Smooth muscle cell (in vitro differentiated cells): ENCODE data around the gene TRAPPC2L. TPM values are rescaled to one million over a fixed set of nuclear protein-coding genes. Genes with fewer than 3 reads are reported as not detected.
"Not testable (repeated sequence)": the region's sequence is repeated elsewhere in the genome, so short reads cannot be mapped to it uniquely, and the experiment has no call there.

Experiments used
- DNase-seq: peaks from one replicate; lab custom pipeline; 2025; ENCODE audit not compliant: unreplicated experiment; lab: John Stamatoyannopoulos, UW
- H2AFZ ChIP-seq: fragments of 200-600 bp; sonication (generic); 2 replicates; pipeline ENCODE4 v1.6.0; 2016; ENCODE audit warnings: antibody characterized with exemption, low read depth, mild to moderate bottlenecking
- H3F3A ChIP-seq: fragments of 200-600 bp; sonication (generic); 2 replicates; pipeline ENCODE4 v1.6.0; 2017; ENCODE audit warnings: antibody characterized with exemption, low read depth
- H3K27ac ChIP-seq: fragments of 200-600 bp; sonication (generic); 2 replicates; pipeline ENCODE4 v1.5.1; 2016; ENCODE audit warnings: low read depth, mild to moderate bottlenecking
- H3K27me3 ChIP-seq: fragments of 200-600 bp; sonication (generic); 2 replicates; pipeline ENCODE4 v1.6.1; 2016; ENCODE audit warnings: low read depth, mild to moderate bottlenecking
- H3K36me3 ChIP-seq: fragments of 200-600 bp; sonication (generic); 2 replicates; pipeline ENCODE4 v1.5.1; 2016; ENCODE audit warnings: low read depth
- H3K4me1 ChIP-seq: fragments of 200-600 bp; sonication (generic); 2 replicates; pipeline ENCODE4 v1.5.1; 2016; ENCODE audit warnings: low read depth
- H3K4me2 ChIP-seq: fragments of 200-600 bp; sonication (generic); 2 replicates; pipeline ENCODE4 v1.6.0; 2016; ENCODE audit warnings: mild to moderate bottlenecking
- H3K4me3 ChIP-seq: fragments of 200-600 bp; sonication (generic); 2 replicates; pipeline ENCODE4 v1.5.1; 2016; ENCODE audit warnings: mild to moderate bottlenecking
- H3K79me2 ChIP-seq: fragments of 200-600 bp; sonication (generic); 2 replicates; pipeline ENCODE4 v1.6.0; 2016; ENCODE audit warnings: low read depth, mild to moderate bottlenecking
- H3K9ac ChIP-seq: fragments of 200-600 bp; sonication (generic); 2 replicates; pipeline ENCODE4 v1.6.0; 2016; ENCODE audit warnings: low read depth
- H3K9me3 ChIP-seq: fragments of 200-600 bp; sonication (generic); replicated peaks from 2 replicates; pipeline ENCODE4 v1.5.1; 2016; ENCODE audit warnings: low read depth
- H4K20me1 ChIP-seq: fragments of 200-600 bp; sonication (generic); 2 replicates; pipeline ENCODE4 v1.6.0; 2016; ENCODE audit warnings: low read depth
- WGBS: methylation state at CpG from one replicate; pipeline ENCODE4 v1.1.7; 2016; ENCODE audit warnings: low lambda C conversion rate; 5-methylcytosine and 5-hydroxymethylcytosine counted together
- polyA plus RNA-seq: library from polyadenylated mRNA; unstranded; fragments of >200 nt; fragmentation: Nextera tagmentation; extraction: Ambion mirVana; gene quantifications from 2 replicates; pipeline ENCODE4 v1.2.1, GENCODE V29; 2016
- total RNA-seq: library from RNA; depleted of rRNA; stranded (reverse); fragments of >200 nt; gene quantifications from 2 replicates; pipeline ENCODE4 v1.2.3, GENCODE V29; 2014
- TF ChIP-seq, protein P1 (sequence below): fragments of 200-600 bp; sonication (generic); IDR thresholded peaks from 2 replicates; pipeline ENCODE4 v1.5.1; 2017; ENCODE audit warnings: borderline replicate concordance, mild to moderate bottlenecking, antibody characterized with exemption; ENCODE audit not compliant: insufficient read depth, poor library complexity, severe bottlenecking

The TRAPPC2L gene
- total and polyA plus RNA-seq, 2 experiments from 2014 or later, result 17.9 to 125 TPM

DNA sequence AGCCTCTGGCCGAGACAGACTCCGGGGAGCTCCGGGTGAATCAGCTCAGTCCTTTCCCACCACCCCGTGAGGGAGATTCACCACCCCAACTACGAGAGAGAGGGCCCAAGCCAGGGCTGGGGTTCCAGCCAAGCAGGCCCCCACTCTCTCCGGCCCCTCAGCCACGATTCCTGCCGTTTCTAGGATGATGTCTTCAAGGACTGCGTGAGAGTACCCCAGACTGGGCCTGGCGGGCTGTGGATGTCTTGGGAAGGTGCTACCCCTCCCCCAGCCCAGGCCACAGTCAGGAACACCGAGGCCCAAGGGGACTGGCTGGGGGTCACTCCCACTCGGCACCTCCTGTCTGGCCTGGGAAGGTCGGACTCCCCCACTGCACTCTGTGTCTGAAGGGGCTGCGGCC is 31.1 kb downstream of the TRAPPC2L start:
- no peak overlapping the region for H3K4me2 ChIP-seq
- H3K36me3 ChIP-seq, result no peaks in the 10 kb centered on the region
- no peaks in the 10 kb centered on the region for H3K27me3 ChIP-seq
- H3K27ac ChIP-seq, result no peak overlapping the region
- H3K9me3 ChIP-seq, result no peaks in the 10 kb centered on the region
- TF ChIP-seq, protein P1, sequence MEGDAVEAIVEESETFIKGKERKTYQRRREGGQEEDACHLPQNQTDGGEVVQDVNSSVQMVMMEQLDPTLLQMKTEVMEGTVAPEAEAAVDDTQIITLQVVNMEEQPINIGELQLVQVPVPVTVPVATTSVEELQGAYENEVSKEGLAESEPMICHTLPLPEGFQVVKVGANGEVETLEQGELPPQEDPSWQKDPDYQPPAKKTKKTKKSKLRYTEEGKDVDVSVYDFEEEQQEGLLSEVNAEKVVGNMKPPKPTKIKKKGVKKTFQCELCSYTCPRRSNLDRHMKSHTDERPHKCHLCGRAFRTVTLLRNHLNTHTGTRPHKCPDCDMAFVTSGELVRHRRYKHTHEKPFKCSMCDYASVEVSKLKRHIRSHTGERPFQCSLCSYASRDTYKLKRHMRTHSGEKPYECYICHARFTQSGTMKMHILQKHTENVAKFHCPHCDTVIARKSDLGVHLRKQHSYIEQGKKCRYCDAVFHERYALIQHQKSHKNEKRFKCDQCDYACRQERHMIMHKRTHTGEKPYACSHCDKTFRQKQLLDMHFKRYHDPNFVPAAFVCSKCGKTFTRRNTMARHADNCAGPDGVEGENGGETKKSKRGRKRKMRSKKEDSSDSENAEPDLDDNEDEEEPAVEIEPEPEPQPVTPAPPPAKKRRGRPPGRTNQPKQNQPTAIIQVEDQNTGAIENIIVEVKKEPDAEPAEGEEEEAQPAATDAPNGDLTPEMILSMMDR, result no peak
- no peak overlapping the region for H3K4me3 ChIP-seq
- H3K4me1 ChIP-seq, result no peaks in the 10 kb centered on the region
- H3K79me2 ChIP-seq, result no peaks in the 10 kb centered on the region
- no peak overlapping the region for H3K9ac ChIP-seq
- no peak overlapping the region for H2AFZ ChIP-seq
- H4K20me1 ChIP-seq, result no peaks in the 10 kb centered on the region
- 92% methylated on average over 14 of the region's 14 CpGs for WGBS
- no peaks in the 10 kb centered on the region for H3F3A ChIP-seq
- no peak for DNase-seq

DNA sequence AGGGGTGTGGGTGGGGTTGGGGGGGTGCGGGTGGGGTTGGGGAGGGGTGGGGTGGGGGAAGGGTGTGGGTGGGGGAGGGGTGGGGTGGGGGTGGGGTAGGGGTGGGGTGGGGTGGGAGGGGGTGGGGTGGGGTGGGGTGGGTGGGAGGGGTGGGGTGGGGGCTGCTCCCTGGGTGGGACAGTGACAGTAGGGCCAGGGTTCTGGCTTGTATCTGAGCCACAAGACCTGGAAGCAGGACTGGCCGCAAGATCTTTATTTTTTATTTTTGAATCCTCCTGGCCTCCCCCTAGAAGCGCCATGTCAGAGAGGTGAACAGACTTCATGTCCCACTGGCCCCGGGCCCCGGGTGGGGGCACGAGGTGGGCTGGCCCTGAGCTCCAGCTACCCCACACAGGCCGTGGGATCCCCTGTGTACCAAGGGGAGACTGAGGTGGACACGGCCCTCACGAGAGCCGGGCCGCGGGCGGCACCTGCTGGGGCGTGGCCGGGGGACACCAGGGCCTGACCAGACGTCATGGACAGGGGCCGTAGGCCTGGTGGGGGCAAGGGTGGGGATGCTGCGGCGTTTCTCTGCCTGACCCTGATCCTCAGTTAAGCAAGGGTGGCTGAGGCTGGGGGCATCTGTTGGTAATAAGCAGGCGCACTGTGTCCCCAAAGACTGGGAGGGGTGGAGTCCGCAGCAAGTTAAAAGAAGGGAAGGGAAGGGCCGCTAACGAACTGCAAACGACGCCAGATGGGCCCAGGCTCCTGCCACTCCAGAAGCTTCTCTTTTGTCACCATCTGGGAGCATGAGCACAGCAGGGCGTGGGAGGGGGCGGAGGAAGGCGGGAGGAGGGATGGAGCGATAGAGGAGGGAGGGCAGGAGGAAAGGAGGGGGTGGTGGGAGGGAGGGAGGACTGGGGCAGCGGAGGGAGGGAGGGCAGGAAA is 31.8 kb downstream of the TRAPPC2L start:
- Histone ChIP-seq H3K27ac (no peak overlapping the region), H4K20me1 (no peaks in the 10 kb centered on the region), H3K27me3 (no peaks in the 10 kb centered on the region), H3K79me2 (no peaks in the 10 kb centered on the region), H3K4me3 (no peak overlapping the region), H3K4me1 (no peaks in the 10 kb centered on the region), H2AFZ (no peak overlapping the region), H3K9me3 (no peaks in the 10 kb centered on the region), H3K36me3 (no peaks in the 10 kb centered on the region), H3K9ac (no peak overlapping the region), H3K4me2 (no peak overlapping the region), H3F3A (no peaks in the 10 kb centered on the region)
- DNase-seq, result no peak
- WGBS, result 93% methylated on average over 25 of the region's 30 CpGs
- TF ChIP-seq, protein P1, result no peak

- H3K27me3 ChIP-seq, H3K4me2 ChIP-seq, DNase-seq, H3K9ac ChIP-seq, H3K36me3 ChIP-seq, H3F3A ChIP-seq, H3K4me1 ChIP-seq, H3K4me3 ChIP-seq, H3K79me2 ChIP-seq, H3K9me3 ChIP-seq, H3K27ac ChIP-seq, H4K20me1 ChIP-seq, H2AFZ ChIP-seq: not testable (repeated sequence)
- WGBS, result 95% methylated on average over 48 of the region's 48 CpGs
Observed at GRCh38 chr16:88889702-88890352, 32.9 kb downstream of the TRAPPC2L start.

DNA sequence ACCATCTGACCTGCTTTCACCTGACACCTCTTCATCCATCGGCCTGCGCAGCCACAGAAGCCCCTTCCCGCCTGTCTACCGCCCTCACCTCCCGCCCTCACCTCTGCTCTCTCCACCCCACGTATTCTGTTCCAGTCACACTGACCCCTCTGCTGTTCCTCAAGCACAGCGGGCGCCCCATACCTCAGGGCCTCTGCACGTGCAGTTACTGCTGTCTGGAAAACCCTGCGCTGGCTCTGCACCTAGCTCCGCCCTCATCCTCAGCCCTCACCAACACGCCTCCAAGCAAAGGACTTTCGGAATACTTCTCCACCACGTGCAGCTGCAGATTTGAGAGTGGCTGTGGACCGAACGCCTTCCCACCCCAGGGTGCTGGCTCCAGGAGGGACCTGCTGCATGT is 34.2 kb downstream of the TRAPPC2L start:
- TF ChIP-seq, protein P1, result no peak
- Histone ChIP-seq H3K9me3 (no peaks in the 10 kb centered on the region), H2AFZ (no peak overlapping the region), H3F3A (no peaks in the 10 kb centered on the region), H3K36me3 (no peaks in the 10 kb centered on the region), H4K20me1 (no peaks in the 10 kb centered on the region), H3K79me2 (no peaks in the 10 kb centered on the region), H3K27ac (no peak overlapping the region), H3K4me2 (no peak overlapping the region), H3K4me1 (no peaks in the 10 kb centered on the region), H3K4me3 (no peak overlapping the region), H3K9ac (no peak overlapping the region), H3K27me3 (no peaks in the 10 kb centered on the region)
- WGBS, result 90% methylated on average over 16 of the region's 16 CpGs
- no peak for DNase-seq
